Stimulated activated CD8-positive, alpha-beta memory T cell treated with anti-CD3 and anti-CD28 coated beads, Interleukin-15, amount 100 ng/mL, for 4 hours (primary cell): ENCODE results near the gene RGS1.

Experiments used
- DNase-seq, 2 donors: peaks; one replicate each; pipeline ENCODE4 v3.0.0-alpha.2; 2020; ENCODE audit warnings: low read depth in 2 of 2

The RGS1 gene

GRCh38 chr1:192581131-192581927 lies 5.8 kb downstream of the RGS1 start:
- no peak for DNase-seq

DNA sequence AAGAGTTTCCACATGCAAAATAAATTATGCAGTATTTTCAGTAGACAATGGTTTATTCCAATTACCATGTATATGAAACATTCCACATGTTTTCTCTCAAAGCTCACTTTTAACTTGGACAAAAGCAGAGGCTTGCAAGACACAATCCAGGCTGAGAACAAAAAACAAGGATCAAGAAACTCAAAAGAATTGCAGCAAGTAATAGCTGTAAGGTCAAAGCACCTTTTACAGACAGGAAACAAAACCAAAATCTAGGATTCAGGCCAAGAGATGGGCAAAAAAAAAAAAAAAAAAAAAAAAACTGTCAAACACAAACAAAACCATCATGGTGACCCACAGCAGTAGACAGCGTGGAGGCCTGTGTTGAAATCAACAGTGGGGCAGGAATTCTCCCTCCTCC lies 9.3 kb downstream of the RGS1 start:
- no peak for DNase-seq

GRCh38 chr1:192587386-192588266 lies 12.1 kb downstream of the RGS1 start:
- no peak for DNase-seq

DNA sequence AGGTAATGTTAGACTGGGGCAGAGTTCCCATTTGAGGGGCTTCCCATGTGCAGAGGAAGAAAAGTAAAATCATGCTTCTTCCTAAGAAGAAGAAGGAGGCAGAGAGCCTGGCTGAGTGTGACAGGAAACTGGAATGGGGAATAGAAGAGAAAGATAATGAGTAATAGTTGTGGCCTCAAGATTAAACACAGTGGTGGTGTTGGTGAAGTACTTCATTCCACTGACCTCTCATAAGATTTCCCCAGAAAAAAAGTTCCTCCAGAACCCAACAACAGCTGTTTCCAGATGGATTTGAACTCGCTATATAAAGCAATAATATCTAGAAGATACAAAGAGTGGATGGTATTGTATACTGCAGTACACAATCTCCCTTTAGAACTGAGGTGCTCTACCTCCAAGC lies 13.0 kb downstream of the RGS1 start:
- no peak for DNase-seq

DNA sequence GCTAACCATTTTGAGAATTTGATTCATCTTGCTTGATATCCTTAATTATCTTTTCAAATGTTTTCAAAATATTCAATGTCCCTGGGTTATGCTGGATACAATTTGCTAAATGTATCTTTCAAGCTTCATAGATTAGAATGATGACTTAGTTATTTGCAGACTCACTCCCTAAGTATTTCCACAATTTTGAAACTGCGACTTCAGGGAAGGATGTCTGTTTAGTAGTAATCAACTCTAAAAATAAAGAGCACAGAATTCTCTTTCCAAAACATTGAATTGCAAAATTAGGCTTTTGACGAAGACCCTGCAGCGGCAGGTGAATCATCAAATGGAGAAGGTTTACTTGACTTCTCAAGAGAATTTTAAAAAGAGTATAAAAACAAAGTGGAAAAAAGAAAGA lies 14.2 kb downstream of the RGS1 start:
- no peak for DNase-seq

DNA sequence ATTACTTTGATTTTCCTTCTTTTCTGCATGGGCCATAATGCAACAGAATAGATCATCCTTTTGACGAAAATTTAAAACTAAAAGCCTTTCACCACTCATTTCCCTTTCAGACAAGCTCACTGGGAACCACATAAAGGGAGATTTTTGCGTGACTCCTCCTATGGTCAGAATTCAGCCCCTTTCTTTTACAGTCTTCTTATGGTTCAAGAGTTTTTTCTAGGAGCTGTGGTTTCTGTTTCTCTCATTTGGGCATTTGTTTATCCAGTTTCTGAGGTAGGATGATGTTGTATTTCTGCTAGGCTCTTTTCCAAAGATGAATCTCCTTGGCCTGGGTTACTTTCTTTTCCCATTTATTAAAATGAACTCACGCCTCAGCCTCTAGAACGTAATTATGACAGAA lies 16.9 kb downstream of the RGS1 start:
- DNase-seq = no peak

- no peak for DNase-seq
These were observed 17.6 kb downstream of the RGS1 start for GRCh38 chr1:192592981-192593708.

DNA sequence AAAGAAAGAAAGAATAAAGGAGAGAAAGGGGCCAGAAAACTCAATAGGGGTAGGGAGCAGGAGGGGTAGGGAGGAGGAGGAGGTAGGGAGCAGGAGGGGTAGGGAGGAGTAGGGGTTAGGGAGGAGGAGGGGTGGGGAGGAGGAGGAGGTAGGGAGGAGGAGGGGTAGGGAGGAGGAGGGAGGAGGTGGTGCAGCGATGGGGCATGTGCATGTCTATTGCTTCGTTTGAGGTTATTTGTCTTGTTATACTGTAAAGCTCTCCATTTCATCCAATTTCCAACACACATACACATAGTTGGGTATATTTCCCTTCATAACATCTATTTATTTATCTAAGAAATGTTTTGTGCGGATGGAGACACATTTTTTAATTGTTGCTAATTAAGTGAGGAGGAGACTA lies 19.7 kb downstream of the RGS1 start:
- no peak for DNase-seq

GRCh38 chr1:192598589-192598988 lies 23.0 kb downstream of the RGS1 start:
- DNase-seq = no peak

- DNase-seq = no peak
These were observed 24.7 kb downstream of the RGS1 start for GRCh38 chr1:192600275-192600674.

DNA sequence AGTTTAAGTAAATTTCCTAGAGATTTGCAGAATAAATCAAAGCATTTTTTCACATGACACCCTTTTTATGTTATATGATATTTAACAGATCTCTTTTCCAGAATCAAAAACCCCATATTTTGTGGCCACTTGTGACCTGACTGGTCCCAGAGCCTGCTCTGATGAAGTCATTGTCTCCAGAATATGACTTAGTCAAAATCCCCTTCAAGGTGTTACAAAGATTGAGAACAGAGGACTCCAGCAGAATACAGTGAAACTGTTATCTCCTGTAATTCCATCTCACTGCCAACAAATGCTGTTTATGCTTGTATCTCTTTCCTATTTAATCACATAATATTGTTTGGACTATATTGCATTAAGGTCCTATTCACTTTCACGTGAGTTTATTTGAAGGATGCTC lies 25.6 kb downstream of the RGS1 start:
- DNase-seq = no peak

GRCh38 chr1:192601567-192601966 lies 26.0 kb downstream of the RGS1 start:
- DNase-seq = no peak

- no peak for DNase-seq
These were observed 27.2 kb downstream of the RGS1 start for GRCh38 chr1:192602757-192603156.

DNA sequence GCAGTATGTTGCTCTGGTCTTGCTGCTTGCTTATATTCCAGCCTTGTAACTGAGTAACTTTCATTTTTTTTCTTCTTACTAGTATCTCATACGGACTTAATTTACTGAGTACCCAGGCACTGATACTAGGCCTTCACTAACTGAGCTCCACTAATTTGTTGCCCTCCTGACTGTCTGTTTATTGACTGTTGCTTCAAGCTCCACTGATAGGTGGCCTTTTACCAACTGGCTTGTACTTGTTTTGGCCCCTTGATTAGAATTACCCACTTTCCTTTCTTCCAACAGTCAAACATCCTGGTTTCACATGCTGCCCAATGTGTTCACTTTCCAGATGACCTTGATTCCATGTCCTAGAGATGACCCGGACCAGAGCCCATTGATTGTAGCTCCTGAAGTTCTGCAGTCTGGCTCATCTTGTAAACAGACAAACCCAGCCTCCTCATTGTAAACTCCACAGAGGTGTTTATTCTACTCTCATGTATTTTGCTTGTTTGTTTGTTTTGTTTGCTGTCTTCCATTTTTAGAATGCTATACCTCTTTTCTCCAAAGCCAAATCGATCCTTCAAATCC lies 27.7 kb downstream of the RGS1 start:
- no peak for DNase-seq

- DNase-seq = no peak
These were observed 29.5 kb downstream of the RGS1 start for GRCh38 chr1:192604979-192605620.

DNA sequence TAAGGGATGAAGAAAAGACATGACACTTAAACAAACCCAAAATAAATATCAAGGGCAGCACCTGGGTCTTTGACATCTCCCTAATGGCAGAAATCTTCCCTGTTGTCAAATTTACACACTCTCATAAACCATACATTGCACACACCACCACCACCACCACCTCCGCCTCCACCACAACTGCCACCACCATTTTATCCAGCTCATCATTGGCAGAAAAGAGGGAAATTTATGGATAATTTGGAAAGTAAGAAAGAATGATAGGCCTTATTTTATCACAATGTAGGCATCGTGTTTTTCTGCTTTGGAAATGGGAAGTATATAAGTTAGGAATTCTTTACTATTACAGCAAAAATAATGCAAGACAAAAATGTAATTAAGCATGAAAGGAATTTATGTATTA lies 33.1 kb downstream of the RGS1 start:
- DNase-seq = no peak

DNA sequence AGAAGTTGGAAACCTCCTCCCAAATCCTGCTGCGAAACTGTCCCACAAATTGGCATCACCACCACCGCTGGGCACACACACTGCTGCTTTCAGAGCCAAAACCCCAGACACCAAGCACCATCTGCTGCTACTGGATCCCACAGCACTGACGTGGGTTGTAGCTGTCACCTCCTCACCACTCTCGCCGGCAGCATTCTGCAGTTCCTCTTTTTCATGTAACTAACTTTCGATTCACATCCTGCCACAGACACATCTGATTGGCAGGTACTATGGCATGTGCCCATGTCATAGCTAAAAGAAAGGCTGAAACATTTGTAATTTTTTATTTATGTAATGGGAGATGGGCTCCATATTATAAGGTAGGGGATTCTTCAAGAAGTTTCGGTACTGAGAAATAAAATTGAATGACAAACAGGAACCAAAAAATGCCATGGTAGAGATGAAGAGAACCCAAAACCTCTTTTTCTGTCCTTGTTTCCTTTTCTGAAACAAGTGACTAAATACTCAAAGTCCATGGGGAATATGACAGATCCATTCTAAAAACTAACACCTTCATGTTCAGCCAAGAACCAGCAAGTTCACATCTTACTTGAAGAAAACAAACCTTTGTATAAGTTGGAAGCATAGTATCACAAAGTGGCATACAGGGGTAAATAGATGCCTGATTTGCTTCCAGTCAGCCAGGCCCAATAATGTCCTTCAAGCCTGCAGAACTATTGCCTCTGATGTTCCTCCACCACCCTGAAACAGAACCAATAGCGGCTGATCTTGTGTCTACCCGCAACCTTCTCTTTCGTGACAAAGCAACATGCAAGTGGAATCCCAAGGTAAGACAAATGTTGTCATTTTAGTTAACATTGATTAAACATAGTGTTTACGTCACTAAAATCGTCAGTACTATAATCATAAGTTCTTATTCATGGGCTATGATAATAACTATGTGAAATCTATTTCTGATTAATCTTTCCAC lies 33.8 kb downstream of the RGS1 start:
- peak; percentile 25 to 43 for DNase-seq

- no peak for DNase-seq
These were observed 34.7 kb downstream of the RGS1 start for GRCh38 chr1:192610112-192610889.

GRCh38 chr1:192615055-192615454 lies 39.5 kb downstream of the RGS1 start:
- no peak for DNase-seq
